Thymus (tissue), 11 donors: ENCODE measurements around the gene UBE2V1. TPM values are rescaled to one million over a fixed set of nuclear protein-coding genes. Genes with fewer than 3 reads are reported as not detected.

Experiments used
- DNase-seq, 9 donors: peaks; one replicate each; pipeline ENCODE4 v3.0.0-alpha.2; 2013; ENCODE audit warnings: low spot score in 9 of 9, low read depth in 6 of 9, missing footprints in 1 of 9
- H3K27ac ChIP-seq, 2 donors: one replicate each; pipeline ENCODE4 v1.5.1; 2013; ENCODE audit warnings: control low read depth in 1 of 2, low read depth in 1 of 2, low read length in 1 of 2, mild to moderate bottlenecking in 1 of 2, moderate library complexity in 1 of 2
- H3K27me3 ChIP-seq, 2 donors: one replicate each; pipeline ENCODE4 v1.5.1; 2013; ENCODE audit warnings: low read length in 1 of 2; ENCODE audit not compliant: control insufficient read depth in 2 of 2, insufficient read depth in 1 of 2
- H3K36me3 ChIP-seq, 2 donors: one replicate each; pipeline ENCODE4 v1.5.1; 2013; ENCODE audit warnings: low read length in 1 of 2, mild to moderate bottlenecking in 1 of 2, moderate library complexity in 1 of 2; ENCODE audit not compliant: control insufficient read depth in 2 of 2, insufficient read depth in 2 of 2
- H3K4me1 ChIP-seq, 2 donors: one replicate each; pipeline ENCODE4 v1.5.1; 2013; ENCODE audit warnings: low read length in 2 of 2; ENCODE audit not compliant: control insufficient read depth in 2 of 2, insufficient read depth in 2 of 2
- H3K4me3 ChIP-seq, 2 donors: one replicate each; pipeline ENCODE4 v1.5.1; 2013; ENCODE audit warnings: low read length in 2 of 2, control low read depth in 1 of 2, mild to moderate bottlenecking in 1 of 2
- H3K9me3 ChIP-seq, 2 donors: one replicate each; pipeline ENCODE4 v1.5.1; 2013; ENCODE audit warnings: low read length in 1 of 2, mild to moderate bottlenecking in 1 of 2; ENCODE audit not compliant: control insufficient read depth in 2 of 2, insufficient read depth in 1 of 2
- WGBS: extraction: QIAGEN DNeasy Blood & Tissue Kit; methylation state at CpG from one replicate; pipeline ENCODE4 v1.1.7; 2013; 5-methylcytosine and 5-hydroxymethylcytosine counted together
- polyA plus RNA-seq: library from polyadenylated mRNA; stranded (reverse); fragments of 200-250 nt; gene quantifications from one replicate; pipeline ENCODE4 v1.2.3, GENCODE V29; 2013
- total RNA-seq: library from RNA; stranded (reverse); fragments of 120-200 nt; gene quantifications from one replicate; pipeline ENCODE4 v1.2.4, GENCODE V29; 2013
- donor health status: healthy.

Gene UBE2V1
- total and polyA plus RNA-seq, 2 donors: 33.8 to 81.3 TPM

DNA sequence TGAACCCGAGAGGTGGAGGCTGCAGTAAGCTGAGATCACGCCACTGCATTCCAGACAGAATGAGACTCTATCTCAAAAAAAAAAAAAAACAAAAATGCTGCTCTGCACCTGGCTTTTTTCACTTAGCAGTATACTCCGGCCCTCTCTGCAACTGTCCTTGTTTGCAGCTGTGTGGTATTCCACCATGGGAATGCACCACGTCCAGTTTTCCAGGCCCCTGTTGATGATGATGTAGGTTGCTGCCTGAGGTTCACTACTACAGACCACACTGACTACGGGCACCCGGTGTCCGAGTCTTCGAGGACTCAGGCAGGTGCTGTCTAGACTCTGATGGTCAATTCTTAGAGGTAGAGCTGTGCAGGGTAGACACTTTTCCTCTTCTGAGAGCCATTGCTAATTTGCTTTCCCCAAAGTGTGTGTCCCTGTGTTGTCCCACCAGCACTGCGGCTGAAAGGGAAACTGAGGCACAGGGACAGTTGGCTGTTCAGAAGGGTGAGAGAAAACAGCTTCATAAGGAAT, 56.5 kb downstream of the UBE2V1 start:
- Histone ChIP-seq H3K27me3 (peaks cover 2 to 5% of the 10 kb centered on the region in 2 donors), H3K27ac (no peak overlapping the region), H3K4me3 (no peak overlapping the region), H3K9me3 (no peaks in the 10 kb centered on the region), H3K4me1 (no peaks in the 10 kb centered on the region), H3K36me3 (no peaks in the 10 kb centered on the region)
- 98% methylated on average over 9 of the region's 9 CpGs for WGBS
- no peak for DNase-seq

DNA sequence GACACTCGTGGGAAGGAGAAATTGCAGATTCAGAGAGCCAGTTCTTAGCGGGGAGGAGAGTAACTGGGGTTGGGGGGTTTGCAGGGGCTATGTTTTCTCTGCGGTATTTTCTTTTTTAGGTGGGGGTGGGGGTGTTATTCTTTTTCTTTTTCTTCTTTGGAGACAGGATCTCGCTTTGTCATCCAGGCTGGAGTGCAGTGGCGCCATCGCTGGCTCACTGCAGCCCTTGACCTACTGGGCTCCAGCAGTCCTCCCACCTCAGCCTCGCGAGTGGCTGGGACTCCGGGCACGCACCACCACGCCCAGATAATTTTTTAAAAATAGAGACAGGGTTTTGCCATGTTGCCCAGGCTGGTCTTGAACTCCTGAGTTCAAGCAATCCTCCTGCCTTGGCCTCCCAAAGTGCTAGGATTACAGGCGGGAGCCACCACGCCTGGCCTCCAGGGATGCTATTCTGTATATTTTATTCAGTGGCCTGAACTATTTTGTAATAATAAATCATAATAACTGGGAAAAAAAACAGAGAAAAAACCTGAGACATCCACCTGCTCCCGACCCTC, 57.3 kb downstream of the UBE2V1 start:
- DNase-seq: no peak
- H3K9me3 ChIP-seq: no peaks in the 10 kb centered on the region
- H3K27ac ChIP-seq: no peak overlapping the region
- no peaks in the 10 kb centered on the region for H3K4me1 ChIP-seq
- H3K36me3 ChIP-seq: no peaks in the 10 kb centered on the region
- no peak overlapping the region for H3K4me3 ChIP-seq
- peaks cover 2 to 5% of the 10 kb centered on the region in 2 donors for H3K27me3 ChIP-seq
- WGBS: 89% methylated on average over 14 of the region's 14 CpGs

DNA sequence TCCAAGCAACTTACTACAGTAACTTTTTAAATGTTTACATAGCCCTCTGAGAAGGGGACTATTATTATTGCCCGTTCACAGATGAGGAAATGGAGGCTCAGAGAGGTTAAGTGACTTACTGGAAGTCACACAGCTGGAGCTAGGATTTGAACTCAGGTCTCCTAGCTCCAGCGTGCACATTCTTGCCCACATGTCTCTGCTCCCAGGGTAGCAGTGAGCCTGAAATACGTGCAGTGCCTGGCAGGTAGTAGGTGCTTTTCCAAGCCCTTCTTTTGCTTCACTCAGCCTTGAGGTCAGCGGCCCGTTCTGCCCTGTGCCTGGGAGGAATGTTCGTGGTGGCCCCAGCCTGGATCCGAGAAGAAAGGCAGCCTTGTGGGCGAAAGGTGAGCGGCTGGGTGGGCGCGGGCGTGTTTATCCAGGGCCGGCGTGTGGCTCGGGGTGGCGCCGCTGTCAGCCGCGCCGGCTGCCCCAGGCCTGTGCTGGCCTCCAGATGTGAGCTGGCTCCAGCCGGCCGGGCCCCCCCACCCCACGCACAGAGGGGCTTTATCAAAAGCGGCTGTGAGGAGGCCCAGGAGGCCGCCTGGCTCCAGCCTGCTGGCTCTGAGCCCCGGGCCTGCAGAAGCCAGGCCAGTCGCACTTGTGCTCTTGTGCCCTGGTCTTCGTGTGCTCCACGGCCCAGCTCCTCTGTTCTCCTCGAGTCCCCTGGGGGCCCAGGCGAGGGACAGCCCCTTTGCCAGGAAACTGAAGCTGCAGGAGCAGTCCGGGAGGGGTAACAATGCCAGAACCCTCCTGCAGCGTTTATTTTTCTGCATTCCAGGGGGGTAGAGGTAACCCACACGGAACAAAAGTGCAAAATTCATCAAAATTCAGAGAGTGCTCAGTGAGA, 58.1 kb downstream of the UBE2V1 start:
- no peak for DNase-seq
- H3K9me3 ChIP-seq: no peaks in the 10 kb centered on the region
- 90% methylated on average over 34 of the region's 34 CpGs for WGBS
- H3K4me3 ChIP-seq: no peak overlapping the region
- no peak overlapping the region for H3K27ac ChIP-seq
- peaks cover 2 to 5% of the 10 kb centered on the region in 2 donors for H3K27me3 ChIP-seq
- H3K4me1 ChIP-seq: no peaks in the 10 kb centered on the region
- H3K36me3 ChIP-seq: no peaks in the 10 kb centered on the region

DNA sequence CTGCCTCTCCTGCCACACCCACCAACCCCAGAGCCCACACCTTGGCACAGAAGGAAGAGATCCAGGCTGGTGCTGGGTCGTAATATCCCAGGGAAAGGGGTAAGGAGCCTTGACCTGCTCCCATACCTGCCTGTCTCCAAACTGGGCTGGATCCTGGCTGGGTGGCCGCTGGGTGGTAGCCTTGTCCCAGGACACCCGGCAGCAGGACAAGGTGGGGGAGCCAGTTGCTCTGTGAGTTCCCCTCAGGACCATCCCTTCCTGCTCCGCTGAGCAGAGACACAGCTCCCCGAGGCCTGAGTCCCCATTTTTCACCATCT, 58.8 kb downstream of the UBE2V1 start:
- Histone ChIP-seq H3K9me3 (no peaks in the 10 kb centered on the region), H3K27ac (no peak overlapping the region), H3K27me3 (peaks cover 2 to 5% of the 10 kb centered on the region in 2 donors), H3K36me3 (no peaks in the 10 kb centered on the region), H3K4me1 (no peaks in the 10 kb centered on the region), H3K4me3 (no peak overlapping the region)
- 94% methylated on average over 5 of the region's 5 CpGs for WGBS
- DNase-seq: no peak

DNA sequence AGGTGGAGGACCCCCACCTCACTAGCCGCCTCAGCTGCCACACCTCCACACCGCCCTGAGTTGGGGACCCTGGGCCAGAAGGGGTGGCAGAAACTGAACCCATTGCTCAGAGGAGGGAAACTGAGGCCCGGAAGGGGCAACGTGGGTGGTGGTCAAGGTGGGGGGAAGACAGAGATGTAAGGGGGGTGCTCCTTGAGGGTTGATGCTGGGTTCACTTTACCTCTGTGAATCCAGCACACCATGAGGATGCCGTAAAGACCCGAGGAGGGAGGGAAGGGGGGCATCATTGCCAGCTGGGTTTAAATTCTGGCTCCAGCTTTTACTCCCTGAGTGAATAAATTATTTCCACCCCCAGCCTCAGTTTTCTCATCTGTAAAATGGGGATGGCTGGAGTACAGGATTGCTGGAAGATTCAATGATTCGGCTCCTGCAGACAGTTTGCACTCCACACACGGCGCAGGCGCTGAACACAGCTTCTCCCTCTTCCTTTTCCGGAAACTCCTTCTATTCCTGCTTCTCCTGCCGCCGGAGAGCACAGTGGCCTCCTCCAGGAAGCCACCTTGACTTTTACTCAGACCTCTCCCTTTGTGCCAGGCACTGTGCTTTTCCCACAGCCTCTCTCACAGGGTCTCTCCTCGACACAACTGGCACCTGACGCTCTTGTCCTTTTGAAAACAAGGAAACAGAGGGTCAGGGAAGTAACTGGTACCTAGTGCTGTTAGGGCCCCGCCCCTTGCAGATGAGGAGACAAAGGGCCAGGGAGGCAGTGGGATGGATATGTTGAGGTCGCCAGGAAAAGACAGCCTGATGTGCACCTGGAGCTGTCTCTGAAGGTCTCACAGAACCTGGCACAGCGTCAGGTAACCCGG, 59.4 kb downstream of the UBE2V1 start:
- Histone ChIP-seq H3K4me3 (no peak overlapping the region), H3K27ac (no peak overlapping the region), H3K4me1 (peaks cover under 1 to 4% of the 10 kb centered on the region in 2 donors), H3K27me3 (peaks cover 2 to 5% of the 10 kb centered on the region in 2 donors), H3K36me3 (no peaks in the 10 kb centered on the region), H3K9me3 (no peaks in the 10 kb centered on the region)
- no peak for DNase-seq
- 93% methylated on average over 19 of the region's 19 CpGs for whole genome bisulfite sequencing

DNA sequence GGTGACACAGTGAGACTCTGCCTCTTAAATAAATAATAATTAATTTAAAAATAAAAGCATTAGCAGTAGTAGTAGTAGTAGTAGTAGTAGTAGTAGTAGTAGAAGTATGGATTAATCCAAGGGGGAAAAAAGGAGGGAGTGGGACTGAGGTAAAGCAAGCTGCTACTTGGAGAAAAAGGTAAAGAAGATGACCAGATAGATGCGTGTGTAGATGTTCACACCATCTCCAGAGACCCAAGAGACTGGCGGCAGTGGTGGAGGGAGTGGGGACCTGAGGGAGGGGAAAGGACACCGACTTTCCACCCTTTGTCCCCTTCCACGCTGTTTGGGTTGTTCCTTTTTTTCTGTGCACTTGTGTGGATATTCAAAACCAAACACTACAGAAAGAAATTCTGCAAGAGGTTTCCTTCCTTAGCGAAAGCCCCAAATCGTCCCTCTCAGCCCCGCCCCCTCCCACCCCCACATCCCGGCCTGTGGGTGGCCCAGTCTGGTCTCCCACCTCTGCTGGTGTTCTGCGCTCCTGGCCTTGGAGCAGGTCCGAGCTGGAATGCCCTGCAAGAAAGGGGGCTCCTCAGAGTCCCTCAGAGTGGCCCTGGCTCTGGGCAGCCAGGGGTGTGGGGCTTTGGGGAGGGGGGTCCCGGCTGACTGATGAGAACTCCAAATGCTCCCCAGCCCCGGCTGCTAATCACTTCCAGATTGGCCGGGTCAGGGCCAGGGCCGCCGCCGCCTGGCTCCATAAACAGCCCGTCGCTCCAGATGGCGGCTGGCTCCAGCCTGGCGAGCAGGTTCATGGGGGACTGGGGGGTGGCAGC, 60.2 kb downstream of the UBE2V1 start:
- Histone ChIP-seq H3K4me3 (no peak overlapping the region), H3K4me1 (peaks cover 5 to 12% of the 10 kb centered on the region in 2 donors), H3K36me3 (no peaks in the 10 kb centered on the region), H3K27me3 (peaks cover 2 to 5% of the 10 kb centered on the region in 2 donors), H3K27ac (no peak overlapping the region), H3K9me3 (no peaks in the 10 kb centered on the region)
- 51% methylated on average over 20 of the region's 20 CpGs for WGBS
- no peak for DNase-seq

DNA sequence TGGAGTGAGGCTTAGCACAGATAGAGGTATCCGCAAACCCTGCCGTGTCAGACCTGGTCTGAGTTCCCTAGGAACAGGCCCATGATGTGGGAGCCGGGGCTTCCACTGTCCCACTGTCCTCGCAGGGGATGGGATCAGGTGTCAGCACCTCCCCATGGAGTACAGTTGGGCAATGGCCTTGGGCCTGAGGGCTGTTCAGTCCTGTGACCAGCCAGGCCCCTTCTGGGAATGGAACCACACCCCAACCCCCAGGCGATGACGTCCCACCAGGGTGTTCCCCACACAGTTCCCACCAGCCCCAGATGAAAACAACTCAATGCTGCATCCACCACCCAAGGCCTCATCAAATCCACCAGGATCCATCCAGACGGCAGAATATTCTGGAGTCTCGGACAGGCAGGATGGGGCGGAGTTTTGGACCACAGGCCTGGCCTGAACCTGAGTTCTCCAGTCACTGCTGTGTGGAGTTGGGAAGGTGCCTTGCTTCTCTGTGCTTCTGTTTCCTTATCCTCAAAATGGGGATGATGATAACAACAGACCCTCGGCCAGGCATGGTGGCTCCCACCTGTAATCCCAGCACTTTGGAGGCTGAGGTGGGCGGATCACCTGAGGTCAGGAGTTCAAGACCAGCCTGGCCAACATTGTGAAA, 62.2 kb downstream of the UBE2V1 start:
- WGBS: 98% methylated on average over 11 of the region's 11 CpGs
- no peak overlapping the region for H3K27ac ChIP-seq
- no peaks in the 10 kb centered on the region for H3K36me3 ChIP-seq
- peaks cover 5 to 19% of the 10 kb centered on the region in 2 donors for H3K4me1 ChIP-seq
- no peaks in the 10 kb centered on the region for H3K9me3 ChIP-seq
- no peak for DNase-seq
- H3K4me3 ChIP-seq: no peak overlapping the region
- peaks cover 2 to 7% of the 10 kb centered on the region in 2 donors for H3K27me3 ChIP-seq

DNA sequence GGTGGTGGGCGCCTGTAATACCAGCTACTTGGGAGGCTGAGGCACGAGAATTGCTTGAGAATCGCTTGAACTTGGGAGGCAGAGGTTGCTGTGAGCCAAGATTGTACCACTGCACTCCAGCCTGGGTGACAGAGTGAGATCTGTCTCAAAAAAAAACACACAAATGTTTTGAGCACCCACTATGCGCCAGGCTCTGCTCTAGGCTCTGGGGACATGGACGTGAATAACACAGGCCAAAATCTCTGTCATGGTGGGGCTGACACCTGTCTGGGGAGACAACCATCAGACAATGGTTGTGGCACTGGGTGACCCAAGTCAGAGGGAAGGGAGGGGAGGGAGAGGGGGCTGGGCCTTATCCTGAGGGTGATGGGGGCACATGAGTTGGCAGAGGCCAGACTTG, 62.7 kb downstream of the UBE2V1 start:
- no peaks in the 10 kb centered on the region for H3K9me3 ChIP-seq
- DNase-seq: no peak
- no peaks in the 10 kb centered on the region for H3K36me3 ChIP-seq
- WGBS: 99% methylated on average over 5 of the region's 5 CpGs
- H3K4me1 ChIP-seq: peaks cover 5 to 19% of the 10 kb centered on the region in 2 donors
- no peak overlapping the region for H3K4me3 ChIP-seq
- no peak overlapping the region for H3K27ac ChIP-seq
- H3K27me3 ChIP-seq: peaks cover 2 to 7% of the 10 kb centered on the region in 2 donors
